Measurements from ENCODE around the gene FRMD7.

- TF ChIP-seq, protein P1, sequence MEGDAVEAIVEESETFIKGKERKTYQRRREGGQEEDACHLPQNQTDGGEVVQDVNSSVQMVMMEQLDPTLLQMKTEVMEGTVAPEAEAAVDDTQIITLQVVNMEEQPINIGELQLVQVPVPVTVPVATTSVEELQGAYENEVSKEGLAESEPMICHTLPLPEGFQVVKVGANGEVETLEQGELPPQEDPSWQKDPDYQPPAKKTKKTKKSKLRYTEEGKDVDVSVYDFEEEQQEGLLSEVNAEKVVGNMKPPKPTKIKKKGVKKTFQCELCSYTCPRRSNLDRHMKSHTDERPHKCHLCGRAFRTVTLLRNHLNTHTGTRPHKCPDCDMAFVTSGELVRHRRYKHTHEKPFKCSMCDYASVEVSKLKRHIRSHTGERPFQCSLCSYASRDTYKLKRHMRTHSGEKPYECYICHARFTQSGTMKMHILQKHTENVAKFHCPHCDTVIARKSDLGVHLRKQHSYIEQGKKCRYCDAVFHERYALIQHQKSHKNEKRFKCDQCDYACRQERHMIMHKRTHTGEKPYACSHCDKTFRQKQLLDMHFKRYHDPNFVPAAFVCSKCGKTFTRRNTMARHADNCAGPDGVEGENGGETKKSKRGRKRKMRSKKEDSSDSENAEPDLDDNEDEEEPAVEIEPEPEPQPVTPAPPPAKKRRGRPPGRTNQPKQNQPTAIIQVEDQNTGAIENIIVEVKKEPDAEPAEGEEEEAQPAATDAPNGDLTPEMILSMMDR (IDR thresholded peaks at IDR 0.05; ENCODE audit: low read depth, low read length) = no peak
- TF ChIP-seq POLR2A (IDR thresholded peaks at IDR 0.05; ENCODE audit: extremely low read depth, insufficient read length) (no peak), MYC (IDR thresholded peaks at IDR 0.05; ENCODE audit: low read depth, low read length) (no peak)
- TF ChIP-seq, protein P2, sequence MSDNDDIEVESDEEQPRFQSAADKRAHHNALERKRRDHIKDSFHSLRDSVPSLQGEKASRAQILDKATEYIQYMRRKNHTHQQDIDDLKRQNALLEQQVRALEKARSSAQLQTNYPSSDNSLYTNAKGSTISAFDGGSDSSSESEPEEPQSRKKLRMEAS (IDR thresholded peaks at IDR 0.05; ENCODE audit: low read depth, low read length) = no peak
These were observed 43.7 kb upstream of the FRMD7 start for GRCh38 chrX:132171478-132171877.
